NCI-H1092 (cell line): ENCODE results near the gene ABI3BP.

ENCODE experiments used
- DNase-seq: peaks from one replicate; lab custom pipeline; 2025; lab: John Stamatoyannopoulos, UW

The ABI3BP gene

GRCh38 chr3:100882571-100882984 lies 110.6 kb downstream of the ABI3BP start:
- DNase-seq: no peak

GRCh38 chr3:100880845-100881244 lies 112.4 kb downstream of the ABI3BP start:
- no peak for DNase-seq

- DNase-seq: no peak
These were observed 113.1 kb downstream of the ABI3BP start for GRCh38 chr3:100880072-100880471.

- no peak for DNase-seq
These were observed 113.9 kb downstream of the ABI3BP start for GRCh38 chr3:100879195-100879810.

GRCh38 chr3:100877286-100877685 lies 115.9 kb downstream of the ABI3BP start:
- DNase-seq: no peak

- DNase-seq: peak; percentile 56
These were observed 118.0 kb downstream of the ABI3BP start for GRCh38 chr3:100875239-100875638.

GRCh38 chr3:100873611-100874010 lies 119.6 kb downstream of the ABI3BP start:
- no peak for DNase-seq

- no peak for DNase-seq
These were observed 121.9 kb downstream of the ABI3BP start for GRCh38 chr3:100871306-100871705.

GRCh38 chr3:100869787-100870186 lies 123.4 kb downstream of the ABI3BP start:
- no peak for DNase-seq

- DNase-seq: no peak
These were observed 124.3 kb downstream of the ABI3BP start for GRCh38 chr3:100868894-100869293.

GRCh38 chr3:100868096-100868495 lies 125.1 kb downstream of the ABI3BP start:
- DNase-seq: no peak

GRCh38 chr3:100865442-100865841 lies 127.8 kb downstream of the ABI3BP start:
- no peak for DNase-seq

GRCh38 chr3:100864471-100865250 lies 128.6 kb downstream of the ABI3BP start:
- DNase-seq: no peak

GRCh38 chr3:100857863-100858262 lies 135.4 kb downstream of the ABI3BP start:
- no peak for DNase-seq

GRCh38 chr3:100856821-100857220 lies 136.4 kb downstream of the ABI3BP start:
- DNase-seq: no peak

- DNase-seq: no peak
These were observed 140.4 kb downstream of the ABI3BP start for GRCh38 chr3:100852840-100853239.

- no peak for DNase-seq
These were observed 142.5 kb downstream of the ABI3BP start for GRCh38 chr3:100850701-100851100.

GRCh38 chr3:100850156-100850555 lies 143.1 kb downstream of the ABI3BP start:
- no peak for DNase-seq

GRCh38 chr3:100844063-100844936 lies 148.9 kb downstream of the ABI3BP start:
- no peak for DNase-seq

GRCh38 chr3:100838157-100838556 lies 155.1 kb downstream of the ABI3BP start:
- DNase-seq: no peak

GRCh38 chr3:100836661-100837060 lies 156.6 kb downstream of the ABI3BP start:
- DNase-seq: no peak

- DNase-seq: no peak
These were observed 158.9 kb downstream of the ABI3BP start for GRCh38 chr3:100834332-100834731.

- DNase-seq: peak; percentile 57
These were observed 159.7 kb downstream of the ABI3BP start for GRCh38 chr3:100833483-100833882.
